ENCODE measurements around the gene ASGR1.
"Not testable (repeated sequence)": the region's sequence is repeated elsewhere in the genome, so short reads cannot be mapped to it uniquely, and the experiment has no call there.

Gene ASGR1

DNA sequence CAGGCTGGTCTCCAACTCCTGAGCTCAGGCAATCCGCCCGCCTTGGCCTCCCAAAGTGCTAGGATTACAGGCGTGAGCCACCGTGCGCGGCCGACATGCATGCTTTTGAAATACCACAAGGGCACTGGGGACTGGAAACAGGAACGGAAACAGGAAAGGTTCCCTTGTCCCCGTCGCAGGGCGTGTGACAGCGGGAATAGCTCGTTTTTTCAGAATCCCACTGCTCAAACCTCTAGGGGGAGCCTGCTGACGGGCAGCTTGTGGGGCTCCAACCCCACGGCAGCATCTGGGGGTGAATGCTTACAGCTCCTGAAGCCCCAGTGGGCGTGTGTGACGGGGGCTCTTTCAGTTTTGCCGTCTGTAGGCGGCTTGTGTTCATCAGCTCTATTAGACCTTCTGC is 45.7 kb downstream of the ASGR1 start:
- peak overlapping the region in 13 of 21 experiments; percentile 2 to 79 (median 43) for H3K27ac ChIP-seq
- H3K4me3 ChIP-seq, result no peak overlapping the region

GRCh38 chr17:7132511-7133094 is 46.6 kb downstream of the ASGR1 start:
- Histone ChIP-seq H3K4me3 (no peak overlapping the region), H3K27ac (peak overlapping the region in 13 of 21 experiments; percentile 17 to 79 (median 65))

DNA sequence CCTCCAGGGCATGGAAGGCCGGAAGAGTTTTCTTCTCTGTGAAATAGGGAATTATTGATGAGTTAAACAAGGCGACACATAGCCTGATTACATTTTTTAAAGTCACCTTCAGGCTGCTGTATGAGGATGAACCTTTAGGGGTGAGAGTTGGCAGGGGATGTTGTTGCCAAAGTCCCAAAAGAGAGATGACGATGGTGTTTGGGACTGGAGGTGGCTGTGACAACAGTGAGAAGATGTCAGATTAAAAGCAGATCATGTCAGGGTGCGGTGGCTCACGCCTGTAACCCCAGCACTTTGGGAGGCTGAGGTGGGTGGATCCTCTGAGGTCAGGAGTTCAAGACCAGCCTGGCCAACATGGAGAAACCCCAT is 47.8 kb downstream of the ASGR1 start:
- H3K27ac ChIP-seq, result peak overlapping the region in 16 of 21 experiments; percentile 3 to 79 (median 50)
- H3K4me3 ChIP-seq, result peak overlapping the region in 2 of 7 experiments; percentile 5 to 17

- peak overlapping the region in 16 of 21 experiments; percentile 3 to 79 (median 46) for H3K27ac ChIP-seq
- H3K4me3 ChIP-seq, result peak overlapping the region in 2 of 7 experiments; percentile 5 to 17
These were observed 48.3 kb downstream of the ASGR1 start for GRCh38 chr17:7130621-7131422.

- no peak overlapping the region for H3K4me3 ChIP-seq
- peak overlapping the region in 1 of 21 experiments; percentile 21 for H3K27ac ChIP-seq
These were observed 49.9 kb downstream of the ASGR1 start for GRCh38 chr17:7129311-7129710.

GRCh38 chr17:7128160-7128559 is 51.0 kb downstream of the ASGR1 start:
- Histone ChIP-seq H3K27ac (peak overlapping the region in 1 of 21 experiments; percentile 1), H3K4me3 (no peak overlapping the region)

DNA sequence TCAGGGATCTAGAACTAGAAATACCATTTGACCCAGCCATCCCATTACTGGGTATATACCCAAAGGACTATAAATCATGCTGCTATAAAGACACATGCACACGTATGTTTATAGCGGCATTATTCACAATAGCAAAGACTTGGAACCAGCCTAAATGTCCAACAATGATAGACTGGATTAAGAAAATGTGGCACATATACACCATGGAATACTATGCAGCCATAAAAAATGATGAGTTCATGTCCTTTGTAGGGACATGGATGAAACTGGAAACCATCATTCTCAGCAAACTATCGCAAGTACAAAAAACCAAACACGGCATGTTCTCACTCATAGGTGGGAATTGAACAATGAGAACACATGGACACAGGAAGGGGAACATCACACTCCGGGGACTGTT is 51.7 kb downstream of the ASGR1 start:
- H3K4me3 ChIP-seq, H3K27ac ChIP-seq: not testable (repeated sequence)

GRCh38 chr17:7126386-7126785 is 52.8 kb downstream of the ASGR1 start:
- not testable (repeated sequence) for H3K4me3 ChIP-seq, H3K27ac ChIP-seq

GRCh38 chr17:7124923-7125322 is 54.2 kb downstream of the ASGR1 start:
- Histone ChIP-seq H3K27ac (no peak overlapping the region), H3K4me3 (no peak overlapping the region)

DNA sequence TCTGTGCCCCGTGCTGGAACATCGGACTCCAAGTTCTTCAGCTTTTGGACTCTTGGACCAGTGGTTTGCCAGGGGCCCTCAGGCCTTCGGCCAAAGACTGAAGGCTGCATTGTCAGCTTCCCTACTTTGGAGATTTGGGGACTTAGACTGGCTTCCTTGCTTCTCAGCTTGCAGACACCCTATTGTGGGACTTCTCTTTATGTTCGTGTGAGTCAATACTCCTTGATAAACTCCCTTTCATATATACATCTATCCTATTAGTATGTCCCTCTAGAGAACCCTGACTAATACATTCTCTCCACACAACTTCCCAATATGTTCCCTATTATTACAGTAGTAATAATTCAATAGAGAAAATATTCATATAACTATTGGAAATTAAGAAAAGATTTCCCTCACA is 55.3 kb downstream of the ASGR1 start:
- Histone ChIP-seq H3K27ac (no peak overlapping the region), H3K4me3 (no peak overlapping the region)
